C4-2B (cell line): ENCODE measurements around the gene SMC6.

ENCODE experiments used
- H3K27ac ChIP-seq: fragments of 450-650 bp; 2 replicates; pipeline ENCODE4 v1.5.1; 2017
- CTCF ChIP-seq: fragments of 450-650 bp; conservative IDR thresholded peaks from 2 replicates; pipeline ENCODE4 v1.5.1; 2017; ENCODE audit warnings: mild to moderate bottlenecking
- ZFX ChIP-seq: fragments of 450-650 bp; IDR thresholded peaks from 2 replicates; pipeline ENCODE4 v1.6.1; 2017

Gene SMC6

GRCh38 chr2:17786727-17787126 lies 33.1 kb upstream of the SMC6 start:
- H3K27ac ChIP-seq: no peak overlapping the region
- TF ChIP-seq CTCF (no peak), ZFX (no peak)

DNA sequence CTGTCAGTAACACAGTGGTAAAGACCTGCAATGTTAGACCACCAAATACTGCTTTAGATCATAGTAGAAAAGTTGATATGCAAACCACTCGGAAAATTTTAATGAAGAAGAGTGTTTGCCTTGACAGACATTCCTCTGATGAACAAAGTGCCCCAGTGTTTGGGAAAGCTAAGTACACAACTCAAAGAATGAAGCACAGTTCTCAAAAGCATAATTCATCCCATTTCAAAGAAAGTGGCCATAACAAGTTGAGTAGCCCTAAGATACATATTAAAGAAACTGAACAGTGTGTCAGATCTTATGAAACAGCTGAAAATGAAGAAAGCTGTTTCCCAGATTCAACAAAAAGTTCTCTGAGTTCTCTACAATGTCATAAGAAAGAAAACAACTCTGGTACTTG lies 27.9 kb upstream of the SMC6 start:
- H3K27ac ChIP-seq: no peak overlapping the region
- TF ChIP-seq CTCF (no peak), ZFX (no peak)

DNA sequence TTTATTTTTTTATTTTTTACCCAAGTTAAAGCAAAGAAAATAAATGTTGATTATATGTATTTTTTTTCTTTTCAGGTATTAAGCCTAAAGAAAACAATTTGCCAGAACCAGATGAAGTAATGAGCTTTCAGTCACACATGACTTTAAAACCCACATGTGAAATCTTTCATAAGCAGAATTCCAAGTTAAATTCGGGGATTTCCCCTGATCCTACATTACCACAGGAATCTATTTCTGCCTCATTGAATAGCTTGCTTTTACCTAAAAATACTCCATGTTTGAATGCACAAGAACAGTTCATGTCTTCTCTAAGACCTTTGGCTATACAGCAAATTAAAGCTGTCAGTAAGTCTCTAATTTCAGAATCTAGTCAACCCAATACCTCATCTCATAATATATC lies 26.9 kb upstream of the SMC6 start:
- TF ChIP-seq CTCF: no peak
- TF ChIP-seq ZFX: no peak
- no peak overlapping the region for H3K27ac ChIP-seq

DNA sequence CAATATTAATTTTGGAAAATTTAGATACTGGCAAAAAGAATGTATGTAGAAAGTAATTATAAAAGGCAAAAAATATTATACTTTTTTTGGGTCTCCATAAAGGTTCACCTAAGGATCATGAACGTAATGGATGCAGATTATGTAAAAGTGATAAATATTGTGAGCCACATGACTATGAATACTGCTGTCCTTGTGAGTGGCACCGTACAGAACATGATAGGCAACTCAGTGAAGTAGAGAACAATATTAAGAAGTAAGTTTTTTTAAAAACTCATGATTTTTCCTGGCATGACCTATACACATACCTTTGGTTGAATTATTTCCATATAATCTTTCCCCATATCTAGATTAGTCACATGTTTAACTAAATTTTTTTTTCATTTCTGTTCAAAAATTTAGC lies 18.9 kb upstream of the SMC6 start:
- TF ChIP-seq ZFX: no peak
- no peak for TF ChIP-seq CTCF
- no peak overlapping the region for H3K27ac ChIP-seq

DNA sequence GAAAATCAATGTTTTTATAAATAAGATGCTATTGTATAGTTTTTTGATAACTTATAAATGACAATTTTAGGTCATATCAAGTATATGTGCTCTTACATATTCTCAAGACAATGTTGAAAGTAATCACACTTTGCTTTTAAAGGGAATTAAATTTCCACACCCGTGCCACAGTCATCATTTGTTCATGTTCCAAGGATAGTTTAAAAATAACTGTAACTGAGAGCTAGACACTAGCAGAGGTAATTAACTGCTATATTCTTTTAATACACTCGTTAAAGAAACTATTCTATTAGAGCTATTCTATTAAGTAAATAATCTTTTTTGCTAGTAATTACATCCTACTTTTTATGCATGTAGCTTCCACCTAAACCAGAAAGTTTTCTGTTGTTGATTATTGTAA lies 18.3 kb upstream of the SMC6 start:
- TF ChIP-seq ZFX (no peak), CTCF (no peak)
- H3K27ac ChIP-seq: no peak overlapping the region

- no peak for TF ChIP-seq ZFX
- H3K27ac ChIP-seq: no peak overlapping the region
Observed at GRCh38 chr2:17768894-17769293, 15.3 kb upstream of the SMC6 start.

- no peak overlapping the region for H3K27ac ChIP-seq
- no peak for TF ChIP-seq ZFX
- no peak for TF ChIP-seq CTCF
Observed at GRCh38 chr2:17765398-17765797, 11.8 kb upstream of the SMC6 start.

- no peak for TF ChIP-seq CTCF
- TF ChIP-seq ZFX: no peak
- H3K27ac ChIP-seq: no peak overlapping the region
Observed at GRCh38 chr2:17763641-17764333, 10.2 kb upstream of the SMC6 start.
